HAP-1 (cell line): ENCODE results near the gene RALGPS1.

Experiments
- DNase-seq, 2 experiments: peaks; one replicate each; pipeline ENCODE4 v3.0.0-alpha.2; 2016 to 2020; ENCODE audit warnings: low spot score in 2 of 2
- H3K27me3 ChIP-seq: fragments of 250-450 bp; sonication (Bioruptor Pico); 2 replicates; pipeline ENCODE4 v1.5.1; 2020; ENCODE audit warnings: low read depth, mild to moderate bottlenecking, moderate library complexity
- H3K36me3 ChIP-seq: fragments of 250-450 bp; sonication (Bioruptor Pico); replicated peaks from 2 replicates; pipeline ENCODE4 v1.5.1; 2020; ENCODE audit warnings: mild to moderate bottlenecking
- H3K4me1 ChIP-seq: fragments of 250-450 bp; sonication (Bioruptor Pico); 2 replicates; pipeline ENCODE4 v1.5.1; 2020; ENCODE audit warnings: mild to moderate bottlenecking
- H3K4me3 ChIP-seq: fragments of 250-450 bp; sonication (Bioruptor Pico); 2 replicates; pipeline ENCODE4 v1.5.1; 2020; ENCODE audit warnings: mild to moderate bottlenecking, moderate library complexity
- H3K9me3 ChIP-seq: fragments of 250-450 bp; sonication (Bioruptor Pico); 2 replicates; pipeline ENCODE4 v1.5.1; 2020; ENCODE audit warnings: mild to moderate bottlenecking, moderate library complexity
- in situ Hi-C: fragments of 300-500 bp; cut with MboI; formaldehyde crosslinking; loops from 3 replicates; pipeline ENCODE4 v1.14.3; 2020; ENCODE audit warnings: low sequenced_read_pairs, inconsistent platforms, mixed read lengths

RALGPS1 gene

GRCh38 chr9:127055745-127056402 lies 141.3 kb downstream of the RALGPS1 start:
- H3K36me3 ChIP-seq, result no peaks in the 10 kb centered on the region
- no peaks in the 10 kb centered on the region for H3K4me1 ChIP-seq
- in situ Hi-C loops, result no loop called here
- H3K4me3 ChIP-seq, result no peak overlapping the region
- no peak for DNase-seq
- no peaks in the 10 kb centered on the region for H3K27me3 ChIP-seq
- H3K9me3 ChIP-seq, result no peaks in the 10 kb centered on the region

DNA sequence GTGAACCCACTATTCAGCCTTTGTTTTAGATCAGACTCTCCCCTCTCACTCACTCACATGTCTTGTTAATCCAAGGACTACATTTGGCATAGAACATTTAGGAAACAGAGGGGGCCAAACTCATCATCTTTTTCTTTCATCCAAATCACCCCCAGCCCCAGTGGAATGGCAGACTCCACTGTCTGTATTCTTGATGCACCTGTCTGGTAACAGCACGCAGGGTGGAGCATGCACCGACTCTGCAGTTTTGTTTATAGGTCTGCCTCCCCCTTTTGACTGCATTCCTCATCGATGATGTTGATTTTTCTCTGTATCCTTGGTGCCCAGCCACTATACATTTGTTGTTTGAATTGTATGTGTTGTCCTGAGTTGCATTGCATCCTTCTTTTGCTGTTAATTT lies 141.9 kb downstream of the RALGPS1 start:
- Histone ChIP-seq H3K4me1 (no peaks in the 10 kb centered on the region), H3K4me3 (no peak overlapping the region), H3K27me3 (no peaks in the 10 kb centered on the region), H3K9me3 (no peaks in the 10 kb centered on the region), H3K36me3 (no peaks in the 10 kb centered on the region)
- in situ Hi-C loops, result no loop called here
- DNase-seq, result no peak

DNA sequence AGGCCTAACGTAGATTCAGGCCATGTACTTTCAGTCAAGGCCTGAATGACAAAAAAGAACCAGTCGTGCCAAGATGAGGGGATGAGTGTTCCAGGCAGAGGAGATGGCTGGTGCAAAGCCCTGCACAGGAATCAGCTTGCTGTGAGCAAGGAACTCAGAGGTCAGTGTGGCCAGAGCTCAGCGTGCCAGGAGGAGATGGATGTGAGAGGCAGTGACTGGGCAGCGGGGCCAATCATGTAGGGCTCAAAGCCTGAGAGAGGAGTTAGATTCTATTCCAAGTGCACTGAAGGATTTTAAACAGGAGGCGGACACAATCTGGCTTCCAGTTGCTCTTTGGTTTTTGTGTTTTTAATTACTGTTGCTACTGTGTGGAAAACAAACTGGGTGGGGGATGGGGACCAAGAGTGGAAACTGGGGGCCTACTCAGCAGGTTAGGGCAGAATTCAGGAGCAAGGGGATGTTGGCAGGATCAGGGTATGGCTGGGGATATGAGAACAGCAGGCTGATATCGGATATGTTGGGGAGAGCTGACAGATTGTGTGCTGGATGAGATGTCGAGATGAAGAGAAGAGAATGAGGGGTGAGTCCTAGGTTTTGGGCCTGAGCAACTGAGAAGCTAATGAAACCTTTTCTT lies 143.5 kb downstream of the RALGPS1 start:
- no peaks in the 10 kb centered on the region for H3K36me3 ChIP-seq
- no peaks in the 10 kb centered on the region for H3K4me1 ChIP-seq
- no peak overlapping the region for H3K4me3 ChIP-seq
- H3K27me3 ChIP-seq, result no peaks in the 10 kb centered on the region
- no peak for DNase-seq
- no peaks in the 10 kb centered on the region for H3K9me3 ChIP-seq
- in situ Hi-C loops, result no loop called here

DNA sequence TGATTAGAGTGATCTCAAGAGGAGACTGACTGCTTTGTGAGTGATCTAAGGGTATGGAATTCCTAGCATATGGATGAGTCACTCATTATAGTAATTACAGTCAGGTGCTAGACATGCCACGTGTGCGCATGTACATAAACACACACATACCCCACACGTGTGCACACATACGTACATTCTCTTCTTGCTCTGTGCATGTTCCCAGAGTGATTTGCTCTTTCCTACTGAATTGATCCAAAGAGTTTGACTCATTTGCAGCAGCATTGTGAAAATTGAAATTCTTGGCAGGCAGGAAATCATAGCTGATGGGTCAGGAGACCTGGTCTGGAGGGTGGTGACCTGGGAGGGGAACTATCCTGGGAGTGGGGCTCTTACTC lies 144.1 kb downstream of the RALGPS1 start:
- H3K27me3 ChIP-seq, result no peaks in the 10 kb centered on the region
- in situ Hi-C loops, result no loop called here
- no peak overlapping the region for H3K4me3 ChIP-seq
- H3K9me3 ChIP-seq, result no peaks in the 10 kb centered on the region
- H3K36me3 ChIP-seq, result no peaks in the 10 kb centered on the region
- H3K4me1 ChIP-seq, result no peaks in the 10 kb centered on the region
- DNase-seq, result no peak

DNA sequence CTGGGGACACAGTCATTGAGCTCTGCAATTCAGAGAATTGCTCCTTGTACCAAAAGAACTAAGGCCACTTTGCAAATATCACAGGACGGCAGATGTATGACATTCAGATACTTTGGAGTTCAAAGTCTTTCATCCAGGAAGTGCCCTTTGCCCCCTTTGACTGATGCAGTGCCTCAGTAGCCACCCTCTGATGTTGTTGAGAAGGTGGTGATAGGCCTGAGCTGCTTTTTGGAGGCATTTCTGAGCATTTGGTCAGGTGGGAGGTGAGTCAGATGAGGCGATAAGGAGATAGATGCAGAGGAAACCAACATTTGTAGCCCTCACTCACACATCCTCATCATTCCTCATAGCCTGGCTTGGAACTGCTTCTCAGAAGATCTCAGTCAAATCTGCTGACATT lies 144.4 kb downstream of the RALGPS1 start:
- no peaks in the 10 kb centered on the region for H3K36me3 ChIP-seq
- no peaks in the 10 kb centered on the region for H3K9me3 ChIP-seq
- H3K4me3 ChIP-seq, result no peak overlapping the region
- H3K27me3 ChIP-seq, result no peaks in the 10 kb centered on the region
- no peaks in the 10 kb centered on the region for H3K4me1 ChIP-seq
- in situ Hi-C loops, result no loop called here
- no peak for DNase-seq

- no peaks in the 10 kb centered on the region for H3K4me1 ChIP-seq
- no peak for DNase-seq
- no peak overlapping the region for H3K4me3 ChIP-seq
- H3K27me3 ChIP-seq, result no peaks in the 10 kb centered on the region
- H3K36me3 ChIP-seq, result no peaks in the 10 kb centered on the region
- in situ Hi-C loops, result no loop called here
- H3K9me3 ChIP-seq, result no peaks in the 10 kb centered on the region
These were observed 145.3 kb downstream of the RALGPS1 start for GRCh38 chr9:127059765-127060361.

DNA sequence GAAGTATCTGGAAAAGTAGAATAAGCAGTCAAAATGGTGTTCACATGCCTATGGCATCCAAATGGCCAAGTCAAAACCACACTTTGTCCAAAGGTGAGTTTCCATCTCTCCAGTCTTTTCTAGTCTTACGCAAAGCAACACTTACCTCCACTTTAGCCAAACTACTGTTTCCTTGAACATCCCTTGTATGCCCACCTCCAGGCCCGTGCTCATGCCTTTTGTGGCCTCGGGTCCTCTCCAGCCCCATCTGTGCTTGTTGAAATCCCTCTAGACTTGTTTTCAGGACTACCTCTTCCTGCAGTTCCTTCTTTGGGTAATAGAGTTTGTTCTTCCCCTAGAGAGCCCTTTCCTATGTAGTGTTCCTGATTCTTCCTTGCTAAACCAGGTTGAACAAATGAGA lies 146.8 kb downstream of the RALGPS1 start:
- no peaks in the 10 kb centered on the region for H3K36me3 ChIP-seq
- H3K9me3 ChIP-seq, result no peaks in the 10 kb centered on the region
- no peak overlapping the region for H3K4me3 ChIP-seq
- no peaks in the 10 kb centered on the region for H3K4me1 ChIP-seq
- DNase-seq, result no peak
- no peaks in the 10 kb centered on the region for H3K27me3 ChIP-seq
- in situ Hi-C loops, result no loop called here

DNA sequence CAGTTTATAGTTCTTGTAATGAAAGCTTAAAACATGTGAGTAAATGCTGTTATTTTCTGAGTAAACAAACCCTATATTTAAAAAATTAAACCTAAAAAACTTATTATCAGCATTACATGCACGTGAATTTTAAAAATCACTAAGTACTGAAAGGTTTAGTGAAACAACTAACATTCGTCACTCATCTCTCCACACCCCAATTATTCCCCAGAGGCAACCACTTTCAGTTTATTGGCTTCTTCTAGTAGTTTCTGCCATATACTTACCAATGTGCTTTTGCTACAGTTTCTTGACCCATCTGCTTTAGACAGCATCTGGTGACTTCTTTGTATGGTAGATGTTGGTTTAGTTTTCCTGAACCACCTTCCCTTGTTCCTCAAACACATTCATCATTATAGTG lies 149.8 kb downstream of the RALGPS1 start:
- Histone ChIP-seq H3K9me3 (no peaks in the 10 kb centered on the region), H3K27me3 (no peaks in the 10 kb centered on the region), H3K4me1 (no peaks in the 10 kb centered on the region), H3K36me3 (no peaks in the 10 kb centered on the region), H3K4me3 (no peak overlapping the region)
- in situ Hi-C loops, result no loop called here
- DNase-seq, result no peak

- DNase-seq, result no peak
- Histone ChIP-seq H3K27me3 (no peaks in the 10 kb centered on the region), H3K4me3 (no peak overlapping the region), H3K36me3 (no peaks in the 10 kb centered on the region), H3K9me3 (no peaks in the 10 kb centered on the region), H3K4me1 (no peaks in the 10 kb centered on the region)
- in situ Hi-C loops, result no loop called here
These were observed 151.0 kb downstream of the RALGPS1 start for GRCh38 chr9:127065592-127065991.

GRCh38 chr9:127066060-127066850 lies 151.7 kb downstream of the RALGPS1 start:
- no peak overlapping the region for H3K4me3 ChIP-seq
- H3K9me3 ChIP-seq, result no peaks in the 10 kb centered on the region
- DNase-seq, result no peak
- H3K27me3 ChIP-seq, result no peaks in the 10 kb centered on the region
- H3K4me1 ChIP-seq, result no peaks in the 10 kb centered on the region
- H3K36me3 ChIP-seq, result no peaks in the 10 kb centered on the region
- in situ Hi-C loops, result no loop called here

- in situ Hi-C loops, result no loop called here
- Histone ChIP-seq H3K4me3 (no peak overlapping the region), H3K9me3 (no peaks in the 10 kb centered on the region), H3K36me3 (no peaks in the 10 kb centered on the region), H3K4me1 (no peaks in the 10 kb centered on the region), H3K27me3 (no peaks in the 10 kb centered on the region)
- DNase-seq, result no peak
These were observed 152.2 kb downstream of the RALGPS1 start for GRCh38 chr9:127066851-127067136.

DNA sequence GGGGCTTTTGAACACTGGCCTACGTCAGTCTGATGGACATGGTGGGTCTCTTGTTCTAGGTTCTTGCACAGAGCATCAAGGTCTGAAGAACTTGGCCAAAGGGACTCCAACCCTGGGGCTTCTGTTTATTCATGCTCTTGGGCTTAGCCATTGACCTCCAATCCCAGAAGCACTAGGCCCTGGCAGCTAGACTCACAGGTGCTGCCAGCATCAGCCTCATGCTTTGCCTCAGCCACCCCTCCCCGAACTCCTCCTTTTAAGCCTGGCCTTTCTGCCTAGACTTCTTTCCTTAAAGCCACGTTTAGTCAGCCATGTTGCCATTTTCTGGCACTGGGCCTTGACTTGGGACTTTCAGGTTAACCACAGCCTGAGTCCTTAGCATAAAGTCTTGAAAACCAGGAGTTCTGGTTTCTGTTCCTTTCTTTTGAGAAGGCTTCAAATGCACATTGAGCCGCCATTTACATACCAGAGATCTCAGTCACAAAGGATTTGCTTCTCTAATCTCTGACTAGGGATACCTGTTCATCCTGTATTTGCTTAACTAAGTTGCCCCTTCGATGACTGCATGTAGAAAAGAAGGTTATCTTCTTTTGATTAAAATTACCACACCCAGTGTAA lies 153.1 kb downstream of the RALGPS1 start:
- in situ Hi-C loops, result no loop called here
- Histone ChIP-seq H3K4me3 (no peak overlapping the region), H3K4me1 (no peaks in the 10 kb centered on the region), H3K36me3 (no peaks in the 10 kb centered on the region), H3K9me3 (0 out of 2 replicates have a peak, but pooled peaks cover 3% of the 10 kb centered on the region), H3K27me3 (no peaks in the 10 kb centered on the region)
- DNase-seq, result no peak

DNA sequence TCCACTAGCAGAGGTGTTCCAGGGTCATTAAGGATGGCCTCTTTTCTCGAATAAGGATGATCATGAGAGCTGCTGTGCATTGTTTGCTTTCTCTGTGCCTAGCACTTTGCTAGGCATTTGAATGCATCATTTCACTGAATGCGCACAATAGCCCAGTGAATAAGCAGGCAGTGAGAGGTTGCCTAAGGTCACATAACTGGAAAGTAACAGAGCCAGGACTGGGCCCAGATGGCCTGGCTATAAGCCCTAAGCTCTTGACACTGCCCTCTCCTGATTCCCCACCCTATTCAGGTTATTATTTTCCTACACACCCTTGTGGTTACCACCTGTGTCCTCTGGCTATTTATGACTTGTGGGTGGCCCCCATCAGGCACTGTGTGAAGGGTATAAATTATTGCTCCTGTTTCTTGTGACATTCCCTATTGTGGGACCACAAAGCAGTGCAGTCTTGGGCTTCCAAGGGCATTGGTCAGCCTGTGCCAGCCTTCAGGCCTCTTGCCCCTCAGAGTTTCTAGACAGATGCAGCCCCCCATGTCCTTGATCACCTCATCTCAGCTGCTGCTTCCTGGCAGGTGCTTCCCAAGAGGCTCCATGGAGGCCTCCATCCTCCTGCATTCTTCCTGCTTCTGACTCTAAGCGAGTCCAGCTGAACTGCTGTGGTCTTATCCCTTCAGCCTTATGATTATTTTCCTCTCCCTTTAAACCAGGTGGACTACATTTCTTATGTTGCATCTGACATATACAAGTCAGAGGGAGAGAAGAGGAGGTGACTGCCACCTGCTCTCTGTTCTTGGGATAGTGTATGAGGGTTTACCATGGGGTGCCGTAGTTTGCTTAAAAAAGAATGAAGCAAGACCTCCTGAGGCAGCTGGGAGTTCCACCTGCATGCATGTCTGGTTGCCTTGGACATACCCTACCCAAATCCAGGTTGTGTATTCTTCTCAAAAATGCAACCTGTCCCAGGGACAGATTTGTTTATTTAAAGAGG lies 160.3 kb downstream of the RALGPS1 start:
- no peak overlapping the region for H3K4me3 ChIP-seq
- no peaks in the 10 kb centered on the region for H3K36me3 ChIP-seq
- no peaks in the 10 kb centered on the region for H3K27me3 ChIP-seq
- in situ Hi-C loops, result no loop called here
- H3K4me1 ChIP-seq, result peaks cover 29% of the 10 kb centered on the region
- peak; percentile 77 to 85 for DNase-seq
- H3K9me3 ChIP-seq, result 0 out of 2 replicates have a peak, but pooled peaks cover 3% of the 10 kb centered on the region
